ENCODE data around the gene ADAM30. TPM values are rescaled to one million over a fixed set of nuclear protein-coding genes. Genes with fewer than 3 reads are reported as not detected.

Gene ADAM30
- total RNA-seq, 1 donor from 2014 or later, result not detected

GRCh38 chr1:119879510-119880434, 16.5 kb downstream of the ADAM30 start:
- no peak for DNase-seq (ENCODE audit: low spot score)
- no peaks in the 10 kb centered on the region for H3K27me3 ChIP-seq
- H3K9ac ChIP-seq, result no peak overlapping the region
- H3K79me2 ChIP-seq (ENCODE audit: low read depth), result no peaks in the 10 kb centered on the region
- no peaks in the 10 kb centered on the region for H3K4me1 ChIP-seq
- no peaks in the 10 kb centered on the region for H4K20me1 ChIP-seq (ENCODE audit: low read depth)
- H3K36me3 ChIP-seq, result no peaks in the 10 kb centered on the region
- H3F3A ChIP-seq (ENCODE audit: low read depth), result no peaks in the 10 kb centered on the region
- no peak overlapping the region for H3K4me3 ChIP-seq
- H3K36me3 Mint-ChIP-seq, result no peaks in the 10 kb centered on the region
- no peak overlapping the region for H2AFZ ChIP-seq (replicated peaks)
- no peaks in the 10 kb centered on the region for H3K9me3 ChIP-seq (ENCODE audit: low read depth)
- H3K27ac ChIP-seq, result no peak overlapping the region
- no peak overlapping the region for H3K4me3 Mint-ChIP-seq
- no peak overlapping the region for H3K27ac Mint-ChIP-seq
- TF ChIP-seq EZH2phosphoT487 (IDR thresholded peaks at IDR 0.05) (no peak), EZH2 (IDR thresholded peaks at IDR 0.05) (no peak), CTCF (IDR thresholded peaks at IDR 0.05) (no peak)
- H3K4me1 Mint-ChIP-seq, result no peaks in the 10 kb centered on the region
- H3K9me3 Mint-ChIP-seq, result no peaks in the 10 kb centered on the region
- no peak overlapping the region for H3K4me2 ChIP-seq
- H3K27me3 Mint-ChIP-seq (ENCODE audit: insufficient read depth, low read depth), result no peaks in the 10 kb centered on the region

- no peaks in the 10 kb centered on the region for H4K20me1 ChIP-seq (ENCODE audit: low read depth)
- no peak overlapping the region for H3K4me3 ChIP-seq
- Mint-ChIP-seq H3K4me3 (no peak overlapping the region), H3K9me3 (no peaks in the 10 kb centered on the region), H3K4me1 (no peaks in the 10 kb centered on the region), H3K27me3 (ENCODE audit: insufficient read depth, low read depth) (no peaks in the 10 kb centered on the region), H3K36me3 (no peaks in the 10 kb centered on the region), H3K27ac (no peak overlapping the region)
- no peaks in the 10 kb centered on the region for H3K27me3 ChIP-seq
- no peaks in the 10 kb centered on the region for H3F3A ChIP-seq (ENCODE audit: low read depth)
- H3K36me3 ChIP-seq, result no peaks in the 10 kb centered on the region
- H3K4me2 ChIP-seq, result no peak overlapping the region
- DNase-seq (ENCODE audit: low spot score), result no peak
- no peaks in the 10 kb centered on the region for H3K4me1 ChIP-seq
- no peaks in the 10 kb centered on the region for H3K79me2 ChIP-seq (ENCODE audit: low read depth)
- no peak overlapping the region for H2AFZ ChIP-seq (replicated peaks)
- H3K9ac ChIP-seq, result no peak overlapping the region
- TF ChIP-seq CTCF (IDR thresholded peaks at IDR 0.05) (no peak), EZH2 (IDR thresholded peaks at IDR 0.05) (no peak), EZH2phosphoT487 (IDR thresholded peaks at IDR 0.05) (no peak)
- H3K9me3 ChIP-seq (ENCODE audit: low read depth), result no peaks in the 10 kb centered on the region
- no peak overlapping the region for H3K27ac ChIP-seq
Measured at GRCh38 chr1:119878171-119878570, 18.1 kb downstream of the ADAM30 start.

GRCh38 chr1:119874186-119874585, 22.1 kb downstream of the ADAM30 start:
- no peaks in the 10 kb centered on the region for H4K20me1 ChIP-seq (ENCODE audit: low read depth)
- H2AFZ ChIP-seq (replicated peaks), result no peak overlapping the region
- no peaks in the 10 kb centered on the region for H3K27me3 ChIP-seq
- H3K9ac ChIP-seq, result no peak overlapping the region
- H3K4me1 ChIP-seq, result no peaks in the 10 kb centered on the region
- H3K9me3 ChIP-seq (ENCODE audit: low read depth), result no peaks in the 10 kb centered on the region
- no peaks in the 10 kb centered on the region for H3K36me3 Mint-ChIP-seq
- no peak overlapping the region for H3K4me3 ChIP-seq
- H3K36me3 ChIP-seq, result no peaks in the 10 kb centered on the region
- H3K4me1 Mint-ChIP-seq, result peaks cover 4% of the 10 kb centered on the region
- H3F3A ChIP-seq (ENCODE audit: low read depth), result no peaks in the 10 kb centered on the region
- no peaks in the 10 kb centered on the region for H3K79me2 ChIP-seq (ENCODE audit: low read depth)
- no peak overlapping the region for H3K27ac ChIP-seq
- no peaks in the 10 kb centered on the region for H3K27me3 Mint-ChIP-seq (ENCODE audit: insufficient read depth, low read depth)
- H3K4me3 Mint-ChIP-seq, result no peak overlapping the region
- H3K27ac Mint-ChIP-seq, result no peak overlapping the region
- DNase-seq (ENCODE audit: low spot score), result no peak
- H3K4me2 ChIP-seq, result no peak overlapping the region
- TF ChIP-seq EZH2 (IDR thresholded peaks at IDR 0.05) (no peak), EZH2phosphoT487 (IDR thresholded peaks at IDR 0.05) (no peak), CTCF (IDR thresholded peaks at IDR 0.05) (no peak)
- H3K9me3 Mint-ChIP-seq, result no peaks in the 10 kb centered on the region

Data from neural progenitor cell (in vitro differentiated cells).